HG02885 (cell line): ENCODE measurements around the gene CAST.
"Not testable (repeated sequence)": the region's sequence is repeated elsewhere in the genome, so short reads cannot be mapped to it uniquely, and the experiment has no call there.

Source experiments
- ATAC-seq: cut with Tn5 transposase; IDR thresholded peaks from one replicate; pipeline ENCODE4 v1.9.1; 2021; ENCODE audit warnings: mild to moderate bottlenecking; ENCODE audit not compliant: unreplicated experiment, poor library complexity

CAST gene

DNA sequence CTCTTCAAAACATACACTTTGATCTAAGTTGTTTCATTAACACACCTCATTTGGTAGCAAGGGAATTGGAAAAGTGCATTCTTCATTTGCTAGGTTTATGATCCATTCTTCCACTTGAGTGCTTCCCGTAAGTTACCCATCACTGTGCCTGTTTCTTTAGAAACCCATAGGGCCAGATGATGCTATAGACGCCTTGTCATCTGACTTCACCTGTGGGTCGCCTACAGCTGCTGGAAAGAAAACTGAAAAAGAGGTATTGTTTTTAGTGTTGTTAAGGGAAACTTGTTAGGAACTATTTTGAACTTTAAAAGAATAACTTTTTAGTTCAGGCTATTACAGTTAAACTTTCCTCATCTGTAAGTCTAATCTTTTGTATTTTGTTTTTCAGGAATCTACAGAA is 78.9 kb downstream of the CAST start:
- ATAC-seq: no peak

GRCh38 chr5:96741891-96742309 is 79.7 kb downstream of the CAST start:
- ATAC-seq: no peak

DNA sequence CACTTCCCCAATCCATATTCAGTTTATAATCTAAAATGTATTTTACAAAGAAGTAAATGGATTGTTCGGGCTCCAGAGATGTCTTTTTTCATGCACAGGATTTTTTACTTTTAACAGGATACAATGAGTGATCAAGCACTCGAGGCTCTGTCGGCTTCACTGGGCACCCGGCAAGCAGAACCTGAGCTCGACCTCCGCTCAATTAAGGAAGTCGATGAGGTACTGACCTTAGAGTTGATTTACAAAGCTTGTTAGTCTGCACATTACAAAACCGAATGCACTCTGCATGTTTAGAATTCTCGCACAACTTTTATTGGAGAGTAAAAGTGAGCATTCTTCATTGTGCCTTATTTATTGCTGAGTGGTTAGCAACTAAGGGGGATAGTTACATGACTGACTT is 80.4 kb downstream of the CAST start:
- ATAC-seq: no peak

GRCh38 chr5:96743065-96743768 is 81.0 kb downstream of the CAST start:
- ATAC-seq: no peak

DNA sequence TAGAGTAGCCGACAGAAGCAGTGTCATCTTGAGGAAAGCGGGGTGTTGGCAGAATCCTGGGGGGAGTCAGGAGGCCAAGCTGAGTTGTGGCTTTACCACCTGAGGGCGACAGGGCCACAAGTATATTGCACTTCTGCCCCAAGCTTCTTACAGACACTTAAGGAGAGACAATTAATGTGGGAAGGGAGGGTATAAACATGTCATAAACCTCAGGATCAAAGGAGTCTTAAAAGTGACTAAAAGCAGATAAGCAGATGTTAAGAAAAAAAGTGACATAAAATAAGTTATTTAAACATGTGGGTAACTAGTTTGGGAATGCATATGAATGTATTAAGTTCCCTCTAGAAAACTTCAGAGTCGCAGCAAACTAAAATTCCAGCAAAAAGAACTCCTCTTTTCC is 81.6 kb downstream of the CAST start:
- no peak for ATAC-seq

- ATAC-seq: not testable (repeated sequence)
Observed at GRCh38 chr5:96744218-96744617, 82.0 kb downstream of the CAST start.

- ATAC-seq: no peak
Observed at GRCh38 chr5:96745025-96745424, 82.8 kb downstream of the CAST start.

DNA sequence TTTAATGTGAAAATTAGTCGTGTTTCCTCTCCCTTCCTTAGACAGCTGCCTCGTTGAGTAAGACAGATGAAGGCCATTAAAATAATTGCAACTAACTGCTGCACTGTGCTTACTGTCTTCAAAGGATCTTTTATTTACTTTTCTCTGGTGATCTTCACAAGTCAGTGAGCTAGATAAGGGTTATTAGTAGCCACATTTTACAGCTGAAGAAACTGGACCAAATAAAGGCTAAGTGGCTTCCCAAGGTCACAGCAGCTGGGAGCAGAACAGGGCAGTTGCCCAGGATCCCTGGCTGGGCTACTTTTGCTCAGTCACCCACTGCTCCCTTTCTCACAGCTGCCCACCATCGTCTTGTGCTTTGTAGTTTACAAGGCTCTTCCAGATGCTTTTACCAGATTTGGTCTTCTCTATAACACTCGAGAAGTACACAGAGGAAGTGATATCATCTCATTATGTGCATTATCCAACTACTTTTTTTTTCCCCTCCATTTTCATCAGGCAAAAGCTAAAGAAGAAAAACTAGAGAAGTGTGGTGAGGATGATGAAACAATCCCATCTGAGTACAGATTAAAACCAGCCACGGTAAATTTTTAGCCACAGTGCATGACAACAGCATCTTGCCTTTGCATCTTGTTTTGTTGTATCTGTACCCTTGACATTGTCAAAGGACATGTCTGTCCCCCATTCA is 83.8 kb downstream of the CAST start:
- ATAC-seq: no peak

DNA sequence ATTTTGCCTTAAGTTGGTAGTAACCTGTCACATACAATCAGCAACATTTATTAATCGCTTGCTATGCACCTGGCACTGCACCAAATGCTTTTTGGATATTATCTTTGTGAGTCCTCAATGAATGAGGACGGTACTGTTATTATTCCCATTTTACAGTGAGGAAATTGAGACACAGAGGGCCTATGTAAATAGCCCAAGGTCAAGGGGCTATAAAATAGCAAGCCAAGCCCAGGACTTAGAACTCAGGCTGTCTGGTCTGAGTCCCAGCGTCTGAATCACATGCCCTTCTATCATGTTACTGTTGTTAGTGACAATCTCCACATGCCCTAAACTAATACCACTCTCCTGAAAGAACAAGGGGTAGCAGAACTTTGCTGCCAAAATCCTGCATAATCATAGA is 85.5 kb downstream of the CAST start:
- no peak for ATAC-seq

GRCh38 chr5:96750110-96750822 is 88.1 kb downstream of the CAST start:
- ATAC-seq: no peak

GRCh38 chr5:96751203-96752169 is 89.3 kb downstream of the CAST start:
- no peak for ATAC-seq

GRCh38 chr5:96752341-96753016 is 90.3 kb downstream of the CAST start:
- ATAC-seq: no peak

- ATAC-seq: no peak
Observed at GRCh38 chr5:96753017-96753397, 90.8 kb downstream of the CAST start.

GRCh38 chr5:96753848-96754247 is 91.7 kb downstream of the CAST start:
- no peak for ATAC-seq

- ATAC-seq: no peak
Observed at GRCh38 chr5:96755851-96756250, 93.7 kb downstream of the CAST start.

GRCh38 chr5:96756985-96757384 is 94.8 kb downstream of the CAST start:
- no peak for ATAC-seq

GRCh38 chr5:96758621-96759020 is 96.4 kb downstream of the CAST start:
- ATAC-seq: no peak

GRCh38 chr5:96761618-96762017 is 99.4 kb downstream of the CAST start:
- no peak for ATAC-seq

DNA sequence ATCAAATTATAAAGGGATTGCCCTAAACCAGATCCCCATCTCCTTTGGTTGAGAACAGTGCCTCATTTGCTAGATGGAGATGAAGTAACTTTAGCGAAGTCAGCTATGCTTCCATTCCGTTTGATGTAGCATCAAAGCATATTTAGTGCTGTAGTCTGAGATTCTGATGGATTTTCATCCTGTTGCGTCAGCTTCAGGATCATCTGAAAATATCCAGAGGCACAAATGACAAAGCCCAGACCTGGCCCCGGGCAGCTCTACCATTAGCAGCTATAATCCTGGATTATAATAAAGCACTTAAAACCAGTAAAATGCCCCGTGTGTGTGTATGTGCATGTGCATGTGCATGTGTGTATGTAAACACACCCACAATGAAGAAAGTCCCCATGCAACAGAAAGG is 100.8 kb downstream of the CAST start:
- ATAC-seq: no peak

DNA sequence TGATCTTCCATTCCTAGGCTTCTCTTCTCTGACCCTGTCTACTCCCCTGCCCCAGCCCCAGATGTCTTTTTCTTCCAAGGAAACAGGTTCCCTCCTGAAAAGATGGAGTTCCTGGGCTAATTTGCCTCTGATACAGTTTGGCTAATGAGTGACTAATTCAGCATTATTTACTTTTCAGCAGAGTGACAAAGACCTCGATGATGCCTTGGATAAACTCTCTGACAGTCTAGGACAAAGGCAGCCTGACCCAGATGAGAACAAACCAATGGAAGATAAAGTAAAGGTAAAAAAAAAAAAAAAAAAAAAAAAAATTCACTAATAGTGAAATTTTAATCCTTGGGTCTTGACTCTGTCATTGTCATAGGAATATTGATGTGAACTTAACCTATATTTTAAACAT is 102.9 kb downstream of the CAST start:
- no peak for ATAC-seq
